IPS-15b (cell line): Measurements from ENCODE around the gene STX1B.
A peak's percentile ranks its signal among the peaks of the same experiment; 100 is the strongest.
"Not testable (repeated sequence)": the region's sequence is repeated elsewhere in the genome, so short reads cannot be mapped to it uniquely, and the experiment has no call there.

Experiments
- H3K27me3 ChIP-seq: one replicate; pipeline ENCODE4 v1.6.1; 2013; ENCODE audit warnings: low read length; ENCODE audit not compliant: control insufficient read depth, insufficient read depth
- H3K36me3 ChIP-seq: one replicate; pipeline ENCODE4 v1.6.1; 2013; ENCODE audit warnings: low read length; ENCODE audit not compliant: control insufficient read depth, insufficient read depth
- H3K4me1 ChIP-seq: one replicate; pipeline ENCODE4 v1.6.1; 2013; ENCODE audit warnings: mild to moderate bottlenecking, low read length; ENCODE audit not compliant: control insufficient read depth, insufficient read depth
- H3K4me3 ChIP-seq: one replicate; pipeline ENCODE4 v1.5.1; 2013; ENCODE audit warnings: low read depth, low read length
- H3K9ac ChIP-seq: one replicate; pipeline ENCODE4 v1.6.1; 2013; ENCODE audit warnings: low read depth, mild to moderate bottlenecking, low read length
- H3K9me3 ChIP-seq: one replicate; pipeline ENCODE4 v1.6.1; 2013; ENCODE audit warnings: mild to moderate bottlenecking, low read length; ENCODE audit not compliant: control insufficient read depth, insufficient read depth

STX1B gene

DNA sequence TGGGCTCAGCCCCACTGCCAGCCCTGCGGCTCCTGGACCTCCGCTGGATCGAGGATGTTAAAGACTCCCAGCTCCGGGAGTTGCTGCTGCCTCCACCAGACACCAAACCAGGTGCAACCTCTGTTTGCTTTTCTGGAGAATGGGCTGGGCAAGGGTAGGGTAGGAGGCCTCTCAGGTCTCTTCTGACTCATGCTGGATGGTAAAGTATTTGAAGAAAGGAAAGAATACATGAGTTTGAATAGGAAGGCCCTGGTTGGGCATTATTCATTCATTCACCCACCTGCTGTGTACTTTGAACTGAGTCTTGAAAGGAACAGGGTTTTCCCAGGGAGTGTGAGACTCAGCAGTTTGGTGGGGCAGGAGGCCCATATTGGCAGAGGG lies 68.0 kb downstream of the STX1B start:
- Histone ChIP-seq H3K9me3 (no peaks in the 10 kb centered on the region), H3K4me1 (peaks cover 3% of the 10 kb centered on the region), H3K4me3 (peak overlapping the region; percentile 60), H3K27me3 (no peaks in the 10 kb centered on the region), H3K9ac (no peak overlapping the region), H3K36me3 (peaks cover 6% of the 10 kb centered on the region)

DNA sequence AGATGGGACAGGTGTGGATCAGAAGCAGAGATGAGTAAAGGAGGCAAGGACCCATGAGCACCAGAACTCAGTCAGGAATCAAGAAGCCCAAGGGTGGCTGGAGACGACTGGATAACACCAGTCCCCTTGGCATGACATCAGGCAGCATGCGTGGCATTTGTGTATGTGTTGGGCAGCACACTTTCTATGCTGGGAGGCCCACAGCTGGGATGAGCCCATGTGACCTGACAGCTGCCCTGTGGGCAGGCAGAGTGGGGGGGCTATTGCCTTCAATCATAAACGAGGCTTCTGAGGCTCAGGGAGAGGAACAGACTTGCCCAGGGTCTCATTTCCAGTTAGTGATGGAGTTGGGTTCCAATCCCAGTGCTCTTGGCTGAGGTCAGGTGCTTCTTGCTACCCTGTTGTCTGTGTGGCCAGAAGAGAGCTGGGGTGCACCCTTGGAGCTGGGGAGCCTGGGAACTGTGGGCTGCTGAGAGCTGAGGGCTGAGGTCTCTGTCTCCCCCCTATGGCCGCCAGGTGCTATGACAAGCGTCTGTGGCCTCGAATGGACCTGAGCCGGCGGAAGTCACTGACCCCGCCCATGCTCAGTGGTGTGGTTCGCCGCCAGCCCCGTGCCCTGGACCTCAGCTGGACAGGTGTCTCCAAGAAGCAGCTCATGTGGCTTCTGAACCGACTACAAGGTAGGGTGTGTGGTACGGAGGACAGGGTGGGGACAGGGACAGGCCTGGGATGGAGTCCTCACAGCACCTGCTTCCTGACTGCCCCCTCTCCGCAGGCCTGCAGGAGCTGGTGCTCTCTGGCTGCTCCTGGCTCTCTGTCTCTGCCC lies 68.6 kb downstream of the STX1B start:
- Histone ChIP-seq H3K9me3 (no peaks in the 10 kb centered on the region), H3K4me3 (peak overlapping the region; percentile 60), H3K9ac (no peak overlapping the region), H3K27me3 (no peaks in the 10 kb centered on the region), H3K36me3 (peaks cover 6% of the 10 kb centered on the region), H3K4me1 (peaks cover 3% of the 10 kb centered on the region)

GRCh38 chr16:30939571-30939970 lies 70.9 kb downstream of the STX1B start:
- not testable (repeated sequence) for H3K4me1 ChIP-seq

More at GRCh38 chr16:30939571-30939970, 70.9 kb downstream of the STX1B start:
- H3K36me3 ChIP-seq, result peaks cover 10% of the 10 kb centered on the region
- H3K9ac ChIP-seq, H3K4me3 ChIP-seq, H3K27me3 ChIP-seq, H3K9me3 ChIP-seq: not testable (repeated sequence)
